Measurements from ENCODE around the gene ENDOV.
"Not testable (repeated sequence)": the region's sequence is repeated elsewhere in the genome, so short reads cannot be mapped to it uniquely, and the experiment has no call there.

ENDOV gene

GRCh38 chr17:80402102-80402501, 12.9 kb upstream of the ENDOV start:
- not testable (repeated sequence) for H3K27me3 ChIP-seq (ENCODE audit: insufficient read depth, low read length); H3K27ac ChIP-seq (ENCODE audit: low read depth, low read length); H3K4me3 ChIP-seq (ENCODE audit: low read depth, low read length); H3K79me2 ChIP-seq (ENCODE audit: control insufficient read depth, insufficient read depth, low read length, unreplicated experiment); H3K4me1 ChIP-seq (ENCODE audit: control insufficient read depth, insufficient read depth, low read length, unreplicated experiment); H2AFZ ChIP-seq (ENCODE audit: low read length, unreplicated experiment); H3K36me3 ChIP-seq (ENCODE audit: insufficient read depth, low read length)

- Histone ChIP-seq H3K4me3 (ENCODE audit: low read depth, low read length) (no peak overlapping the region), H3K4me1 (ENCODE audit: control insufficient read depth, insufficient read depth, low read length, unreplicated experiment) (no peaks in the 10 kb centered on the region), H3K27ac (ENCODE audit: low read depth, low read length) (no peak overlapping the region), H2AFZ (ENCODE audit: low read length, unreplicated experiment) (no peak overlapping the region), H3K79me2 (ENCODE audit: control insufficient read depth, insufficient read depth, low read length, unreplicated experiment) (no peaks in the 10 kb centered on the region), H3K36me3 (ENCODE audit: insufficient read depth, low read length) (no peaks in the 10 kb centered on the region), H3K27me3 (ENCODE audit: insufficient read depth, low read length) (no peaks in the 10 kb centered on the region)
Measured at GRCh38 chr17:80402959-80403358, 12.0 kb upstream of the ENDOV start.

- Histone ChIP-seq H3K4me1 (ENCODE audit: control insufficient read depth, insufficient read depth, low read length, unreplicated experiment) (no peaks in the 10 kb centered on the region), H3K79me2 (ENCODE audit: control insufficient read depth, insufficient read depth, low read length, unreplicated experiment) (no peaks in the 10 kb centered on the region), H3K27me3 (ENCODE audit: insufficient read depth, low read length) (no peaks in the 10 kb centered on the region), H2AFZ (ENCODE audit: low read length, unreplicated experiment) (no peak overlapping the region), H3K27ac (ENCODE audit: low read depth, low read length) (no peak overlapping the region), H3K4me3 (ENCODE audit: low read depth, low read length) (no peak overlapping the region), H3K36me3 (ENCODE audit: insufficient read depth, low read length) (no peaks in the 10 kb centered on the region)
Measured at GRCh38 chr17:80406146-80406545, 8.8 kb upstream of the ENDOV start.

GRCh38 chr17:80407917-80408316, 7.0 kb upstream of the ENDOV start:
- H3K79me2 ChIP-seq (ENCODE audit: control insufficient read depth, insufficient read depth, low read length, unreplicated experiment); H3K4me1 ChIP-seq (ENCODE audit: control insufficient read depth, insufficient read depth, low read length, unreplicated experiment); H2AFZ ChIP-seq (ENCODE audit: low read length, unreplicated experiment); H3K36me3 ChIP-seq (ENCODE audit: insufficient read depth, low read length); H3K27ac ChIP-seq (ENCODE audit: low read depth, low read length); H3K27me3 ChIP-seq (ENCODE audit: insufficient read depth, low read length); H3K4me3 ChIP-seq (ENCODE audit: low read depth, low read length): not testable (repeated sequence)

GRCh38 chr17:80408872-80409271, 6.1 kb upstream of the ENDOV start:
- no peaks in the 10 kb centered on the region for H3K79me2 ChIP-seq (ENCODE audit: control insufficient read depth, insufficient read depth, low read length, unreplicated experiment)
- peaks cover 2% of the 10 kb centered on the region for H3K4me1 ChIP-seq (ENCODE audit: control insufficient read depth, insufficient read depth, low read length, unreplicated experiment)
- no peaks in the 10 kb centered on the region for H3K27me3 ChIP-seq (ENCODE audit: insufficient read depth, low read length)
- no peak overlapping the region for H3K4me3 ChIP-seq (ENCODE audit: low read depth, low read length)
- H2AFZ ChIP-seq (ENCODE audit: low read length, unreplicated experiment) = no peak overlapping the region
- no peak overlapping the region for H3K27ac ChIP-seq (ENCODE audit: low read depth, low read length)
- H3K36me3 ChIP-seq (ENCODE audit: insufficient read depth, low read length) = no peaks in the 10 kb centered on the region

- Histone ChIP-seq H3K4me1 (ENCODE audit: control insufficient read depth, insufficient read depth, low read length, unreplicated experiment) (peaks cover 6% of the 10 kb centered on the region), H3K27ac (ENCODE audit: low read depth, low read length) (no peak overlapping the region), H3K79me2 (ENCODE audit: control insufficient read depth, insufficient read depth, low read length, unreplicated experiment) (no peaks in the 10 kb centered on the region), H3K36me3 (ENCODE audit: insufficient read depth, low read length) (no peaks in the 10 kb centered on the region), H3K27me3 (ENCODE audit: insufficient read depth, low read length) (no peaks in the 10 kb centered on the region), H3K4me3 (ENCODE audit: low read depth, low read length) (no peak overlapping the region), H2AFZ (ENCODE audit: low read length, unreplicated experiment) (no peak overlapping the region)
Measured at GRCh38 chr17:80409626-80410025, 5.3 kb upstream of the ENDOV start.

GRCh38 chr17:80410441-80411087, 4.4 kb upstream of the ENDOV start:
- H3K4me3 ChIP-seq (ENCODE audit: low read depth, low read length); H3K27ac ChIP-seq (ENCODE audit: low read depth, low read length); H3K27me3 ChIP-seq (ENCODE audit: insufficient read depth, low read length); H3K4me1 ChIP-seq (ENCODE audit: control insufficient read depth, insufficient read depth, low read length, unreplicated experiment); H3K36me3 ChIP-seq (ENCODE audit: insufficient read depth, low read length); H3K79me2 ChIP-seq (ENCODE audit: control insufficient read depth, insufficient read depth, low read length, unreplicated experiment); H2AFZ ChIP-seq (ENCODE audit: low read length, unreplicated experiment): not testable (repeated sequence)

- Histone ChIP-seq H3K4me3 (ENCODE audit: low read depth, low read length) (peak overlapping the region; percentile 98), H3K27ac (ENCODE audit: low read depth, low read length) (no peak overlapping the region)
Measured at GRCh38 chr17:80413771-80414507, 1.0 kb upstream of the ENDOV start.

GRCh38 chr17:80414508-80414802, 512 bp upstream of the ENDOV start:
- peak overlapping the region; percentile 98 for H3K4me3 ChIP-seq (ENCODE audit: low read depth, low read length)

More at GRCh38 chr17:80413771-80414507, 1.0 kb upstream of the ENDOV start:
- H3K36me3 ChIP-seq (ENCODE audit: insufficient read depth, low read length) = no peaks in the 10 kb centered on the region
- no peaks in the 10 kb centered on the region for H3K27me3 ChIP-seq (ENCODE audit: insufficient read depth, low read length)
- H3K79me2 ChIP-seq (ENCODE audit: control insufficient read depth, insufficient read depth, low read length, unreplicated experiment) = peaks cover 9% of the 10 kb centered on the region
- peaks cover 11% of the 10 kb centered on the region for H3K4me1 ChIP-seq (ENCODE audit: control insufficient read depth, insufficient read depth, low read length, unreplicated experiment)
- H2AFZ ChIP-seq (ENCODE audit: low read length, unreplicated experiment) = peak overlapping the region; percentile 66

GRCh38 chr17:80415626-80416137, 715 bp downstream of the ENDOV start:
- Histone ChIP-seq H3K4me3 (ENCODE audit: low read depth, low read length) (peak overlapping the region; percentile 98), H3K27me3 (ENCODE audit: insufficient read depth, low read length) (no peaks in the 10 kb centered on the region), H3K36me3 (ENCODE audit: insufficient read depth, low read length) (no peaks in the 10 kb centered on the region), H2AFZ (ENCODE audit: low read length, unreplicated experiment) (no peak overlapping the region), H3K27ac (ENCODE audit: low read depth, low read length) (peak overlapping the region; percentile 87), H3K4me1 (ENCODE audit: control insufficient read depth, insufficient read depth, low read length, unreplicated experiment) (peaks cover 11% of the 10 kb centered on the region), H3K79me2 (ENCODE audit: control insufficient read depth, insufficient read depth, low read length, unreplicated experiment) (peaks cover 9% of the 10 kb centered on the region)

More at GRCh38 chr17:80414508-80414802, 512 bp upstream of the ENDOV start:
- Histone ChIP-seq H2AFZ (ENCODE audit: low read length, unreplicated experiment) (peak overlapping the region; percentile 66), H3K27me3 (ENCODE audit: insufficient read depth, low read length) (no peaks in the 10 kb centered on the region), H3K79me2 (ENCODE audit: control insufficient read depth, insufficient read depth, low read length, unreplicated experiment) (peaks cover 9% of the 10 kb centered on the region), H3K27ac (ENCODE audit: low read depth, low read length) (peak overlapping the region; percentile 87; the same call in 1 of the 2 replicates), H3K36me3 (ENCODE audit: insufficient read depth, low read length) (no peaks in the 10 kb centered on the region), H3K4me1 (ENCODE audit: control insufficient read depth, insufficient read depth, low read length, unreplicated experiment) (peaks cover 11% of the 10 kb centered on the region)
